ENCODE results near the gene LCN2.
"Not testable (repeated sequence)": the region's sequence is repeated elsewhere in the genome, so short reads cannot be mapped to it uniquely, and the experiment has no call there.

LCN2 gene

DNA sequence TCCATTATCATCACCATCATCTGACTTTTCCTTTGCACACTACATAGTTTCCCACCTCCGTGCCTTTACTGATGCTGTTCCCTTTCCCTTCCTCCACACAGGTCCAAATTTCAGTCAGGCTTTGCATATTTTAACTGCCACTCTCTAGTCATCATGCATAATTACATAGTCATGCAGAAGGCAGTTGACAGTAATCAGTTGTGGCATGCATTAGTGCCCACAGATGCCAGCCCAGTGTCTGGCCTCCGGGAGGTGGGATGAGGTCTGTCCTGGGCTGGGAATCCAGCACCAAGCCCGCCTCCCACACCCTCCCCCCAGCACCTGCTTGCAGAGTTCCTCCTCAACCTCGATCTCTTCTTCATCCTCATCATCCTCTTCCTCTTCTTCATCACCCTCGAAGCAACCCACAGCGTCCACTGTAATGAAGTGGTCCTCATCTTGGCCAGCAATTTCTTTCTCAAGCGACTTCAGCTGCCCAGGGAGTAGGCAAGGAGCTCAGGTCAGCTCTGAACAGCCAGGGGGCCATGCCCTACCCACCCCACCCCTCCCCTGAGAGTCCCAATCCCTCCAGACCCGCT, 19.6 kb downstream of the LCN2 start:
- DNase-seq (no peak), ATAC-seq (no peak)

DNA sequence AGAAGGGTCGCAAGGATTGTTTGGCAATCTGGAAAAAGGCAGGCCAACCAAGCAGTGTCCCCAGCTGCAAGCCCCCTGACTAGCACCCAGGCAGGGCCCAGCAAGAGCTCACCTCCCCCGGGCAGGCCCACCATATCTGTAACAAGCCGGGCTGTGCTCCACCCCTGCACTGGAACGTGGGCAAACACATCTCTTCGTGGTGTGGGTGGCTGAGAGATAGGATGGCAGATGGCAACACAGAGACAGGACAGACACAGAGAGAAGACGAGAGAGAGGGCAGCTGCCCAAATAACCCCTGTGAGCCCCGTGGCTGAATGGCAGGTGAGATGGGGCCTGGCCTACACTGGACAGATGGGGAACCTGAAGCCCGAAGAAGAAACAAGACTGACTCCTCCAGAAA, 20.2 kb downstream of the LCN2 start:
- ATAC-seq (no peak), DNase-seq (no peak)

- no peak for DNase-seq
Measured at GRCh38 chr9:128169925-128170324, 20.7 kb downstream of the LCN2 start.

DNA sequence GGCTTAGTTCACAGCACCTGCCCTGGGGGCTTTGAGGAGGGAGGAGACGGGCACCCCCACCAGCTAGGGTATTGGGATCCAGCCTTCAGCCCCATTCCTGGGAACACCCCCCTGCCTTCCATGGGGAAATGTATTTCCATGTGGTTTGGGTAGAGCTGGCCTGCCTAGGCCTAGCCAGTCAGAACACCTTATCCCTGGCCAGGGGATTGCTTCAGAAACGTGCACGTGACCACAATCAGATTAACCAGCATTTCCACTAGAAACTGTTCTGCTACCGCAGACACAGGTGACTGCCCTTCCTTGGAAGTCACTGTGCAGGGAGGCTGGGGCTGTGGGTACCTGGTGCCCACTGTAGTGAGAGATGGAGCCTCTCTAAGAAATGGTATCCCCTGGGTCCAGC, 24.8 kb downstream of the LCN2 start:
- DNase-seq, result no peak
- ATAC-seq, result no peak

More at GRCh38 chr9:128169925-128170324, 20.7 kb downstream of the LCN2 start:
- no peak for ATAC-seq

DNA sequence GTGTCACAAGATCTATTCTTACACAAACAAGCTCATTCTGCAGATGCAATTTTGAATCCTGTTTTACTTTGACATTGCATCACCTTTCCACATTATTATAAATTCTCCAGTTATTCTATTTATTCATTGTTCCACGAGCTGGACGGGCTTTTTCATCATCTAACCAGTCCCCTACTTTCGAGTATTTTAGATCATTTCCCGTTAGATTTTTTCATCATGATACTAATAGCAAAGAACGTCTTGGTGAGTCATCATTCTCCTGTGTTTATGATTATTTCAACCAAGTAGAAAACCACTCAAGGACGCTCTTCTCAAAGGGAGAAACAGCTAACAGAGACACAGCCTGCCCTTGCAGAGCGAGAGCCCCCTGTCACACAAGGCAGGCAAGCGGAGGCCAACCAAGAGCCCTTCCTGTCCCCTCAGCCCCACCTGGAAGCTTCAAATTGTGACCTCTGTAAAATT, 25.9 kb downstream of the LCN2 start:
- no peak for DNase-seq
- no peak for ATAC-seq

DNA sequence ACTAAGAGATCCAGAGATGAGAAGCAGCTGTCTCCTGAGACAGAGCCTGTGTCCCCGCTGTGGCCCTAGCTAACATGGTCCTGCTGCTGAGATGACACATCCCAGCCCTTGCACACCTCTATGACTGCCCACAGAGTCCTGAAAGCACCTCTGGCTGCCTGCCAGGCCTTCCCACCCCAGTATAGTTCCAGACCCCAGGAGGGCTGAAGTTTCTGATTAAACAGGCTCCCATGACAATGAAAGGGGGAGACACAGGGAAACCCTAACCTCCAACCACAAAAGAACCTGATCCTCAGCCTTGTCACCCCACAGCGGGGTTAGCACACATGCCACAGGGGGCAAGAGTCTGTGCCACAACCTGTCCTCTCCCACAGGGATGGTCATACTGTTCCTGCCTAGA, 26.5 kb downstream of the LCN2 start:
- no peak for ATAC-seq
- DNase-seq, result no peak

GRCh38 chr9:128178806-128179431, 29.7 kb downstream of the LCN2 start:
- DNase-seq (no peak), ATAC-seq (no peak)

GRCh38 chr9:128180001-128180400, 30.7 kb downstream of the LCN2 start:
- DNase-seq (no peak), ATAC-seq (no peak)

DNA sequence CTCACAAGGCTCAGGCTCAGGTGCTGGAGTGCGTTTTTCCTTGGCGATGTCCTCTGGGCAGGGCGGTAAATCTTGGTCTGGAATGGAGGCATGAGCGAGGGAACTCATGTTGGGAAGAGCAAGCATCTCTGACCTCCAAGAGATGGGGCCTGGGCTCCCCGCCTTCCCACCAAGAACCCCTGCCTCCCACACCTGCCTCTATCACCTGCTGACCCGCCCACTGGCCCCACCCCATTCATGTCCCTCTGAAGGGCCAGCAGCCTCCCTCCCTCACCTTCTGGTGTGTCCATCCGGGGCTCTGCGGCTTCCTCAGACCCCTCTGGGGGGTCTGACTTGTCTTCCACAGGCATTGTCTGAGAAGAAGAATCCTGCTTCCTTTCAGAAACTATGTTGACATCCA, 31.2 kb downstream of the LCN2 start:
- DNase-seq, result no peak
- ATAC-seq, result no peak

DNA sequence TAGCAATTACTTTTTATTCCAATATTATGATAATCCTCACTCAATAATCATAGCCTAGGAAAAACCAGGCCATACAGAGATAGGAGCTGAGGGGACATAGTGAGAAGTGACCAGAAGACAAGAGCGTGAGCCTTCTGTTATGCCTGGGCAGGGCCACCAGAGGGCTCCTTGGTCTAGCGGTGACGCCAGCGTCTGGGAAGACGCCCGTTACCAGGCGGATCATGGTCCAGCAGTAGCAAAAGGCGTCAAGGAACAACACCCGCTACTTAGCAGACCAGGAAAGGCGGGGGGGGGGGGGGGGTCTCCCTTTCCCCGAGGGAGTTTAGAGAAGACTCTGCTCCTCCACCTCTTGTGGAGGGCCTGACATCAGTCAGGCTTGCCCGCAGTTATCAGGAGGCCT, 32.2 kb downstream of the LCN2 start:
- ATAC-seq, DNase-seq: not testable (repeated sequence)

- ATAC-seq (no peak), DNase-seq (no peak)
Measured at GRCh38 chr9:128182893-128183588, 33.8 kb downstream of the LCN2 start.

DNA sequence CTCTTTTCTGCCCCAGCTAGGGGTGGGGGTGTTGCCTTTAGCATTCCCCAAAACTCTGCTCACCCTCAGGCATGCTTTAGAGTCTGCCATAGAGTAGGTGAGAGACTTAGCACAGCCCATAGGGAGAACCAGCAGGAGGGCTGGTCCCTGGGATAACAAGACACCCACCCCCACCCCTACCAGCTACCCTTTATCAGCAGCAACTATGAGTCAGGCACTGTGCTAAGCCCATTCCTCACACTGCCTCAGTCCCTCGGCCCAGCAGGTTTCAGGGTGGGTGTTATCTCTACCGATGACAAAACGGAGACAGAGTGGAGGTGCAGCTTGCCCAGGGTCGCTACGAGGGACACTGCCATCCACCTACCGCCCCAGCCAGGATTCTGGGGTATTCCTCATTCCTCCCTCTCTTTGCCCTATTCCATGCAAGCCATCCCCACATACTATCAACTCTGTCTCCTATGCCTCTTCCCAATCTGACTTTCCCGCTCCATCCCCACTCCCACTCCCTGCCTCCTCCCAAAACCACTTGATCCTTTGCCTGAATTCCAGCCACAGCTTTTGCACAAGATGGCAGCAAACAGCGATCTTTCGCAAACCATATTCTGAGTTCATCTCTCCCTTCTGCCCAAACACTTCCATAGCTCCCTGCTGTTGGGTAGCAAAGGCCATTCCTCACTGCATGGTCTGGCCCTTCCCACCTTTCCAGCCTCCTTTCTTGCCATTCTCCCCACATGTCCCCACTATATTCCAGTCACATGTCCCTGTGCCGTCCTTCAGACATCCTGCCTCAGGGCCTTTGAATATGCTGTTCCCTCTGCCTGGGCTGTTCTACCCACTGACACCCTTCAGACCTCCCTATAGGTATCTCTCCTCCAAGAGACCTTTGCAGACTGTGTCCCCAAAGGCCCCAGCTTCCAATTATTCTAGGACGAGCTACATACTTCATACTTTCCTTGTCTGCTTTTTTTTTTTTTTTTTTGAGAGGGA, 37.0 kb downstream of the LCN2 start:
- DNase-seq (no peak), ATAC-seq (no peak)

GRCh38 chr9:128187361-128187760, 38.1 kb downstream of the LCN2 start:
- DNase-seq (no peak), ATAC-seq (no peak)

- DNase-seq, result no peak
- ATAC-seq, result no peak
Measured at GRCh38 chr9:128188209-128188608, 39.0 kb downstream of the LCN2 start.

DNA sequence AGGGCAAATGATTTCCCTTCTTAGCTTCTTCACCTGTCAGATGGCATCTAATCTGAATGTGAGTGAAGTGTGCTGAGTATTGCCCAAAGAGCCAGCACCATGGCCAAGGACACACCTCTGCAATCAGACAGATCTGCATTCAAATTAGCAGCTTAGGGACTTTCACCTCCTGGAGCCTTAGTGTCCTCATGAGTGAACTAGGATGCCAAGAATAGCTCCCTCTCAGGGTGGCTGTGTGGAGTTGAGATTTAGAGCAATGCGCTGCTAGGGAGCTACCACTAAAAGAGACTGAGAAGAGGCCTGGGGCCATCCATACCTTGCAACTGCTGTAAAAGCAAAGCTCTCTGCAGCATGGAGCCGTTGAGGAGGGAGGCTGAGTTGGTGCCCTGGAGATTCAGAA, 40.8 kb downstream of the LCN2 start:
- DNase-seq (no peak), ATAC-seq (no peak)

DNA sequence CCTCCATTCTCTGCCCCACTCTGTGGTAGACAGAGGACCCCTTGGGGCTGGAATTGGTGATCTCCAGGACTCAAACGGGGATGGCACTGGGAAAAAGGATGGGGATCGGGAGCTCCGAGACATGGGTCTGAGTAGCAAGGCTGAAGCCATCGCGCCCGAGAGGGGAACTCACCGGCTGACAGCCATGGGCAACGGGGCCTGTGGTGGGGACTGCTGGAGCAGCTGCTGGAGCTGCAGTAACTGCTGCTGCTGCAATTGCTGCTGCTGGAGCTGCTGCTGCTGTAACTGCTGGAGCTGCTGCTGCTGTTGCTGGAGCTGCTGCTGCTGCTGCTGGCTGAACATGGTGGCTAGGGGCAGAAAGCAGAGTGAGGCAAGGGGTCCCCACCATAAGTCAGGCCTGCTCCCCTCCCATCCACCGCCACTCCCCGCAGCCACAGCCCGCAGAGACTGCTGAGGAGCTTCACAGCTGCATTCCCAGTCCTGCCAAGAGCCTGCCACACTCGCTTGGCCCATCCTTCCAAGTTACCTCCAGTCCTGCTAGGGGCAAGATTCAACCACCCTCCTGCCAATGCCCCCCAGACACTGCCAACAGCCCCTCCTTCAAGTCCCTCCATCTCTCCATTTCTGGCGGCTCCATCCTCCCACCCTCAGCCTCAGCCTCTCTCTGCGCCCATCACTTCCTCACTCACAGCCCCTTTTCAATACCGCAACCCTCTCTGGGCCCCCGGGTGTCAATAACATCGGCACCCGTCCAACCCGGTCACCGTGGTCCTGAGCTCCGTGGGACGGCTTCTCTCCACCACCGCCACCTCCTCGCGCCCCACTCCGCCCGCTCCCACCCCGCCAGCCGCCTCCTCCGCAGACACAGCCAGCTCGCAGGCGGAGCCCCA, 41.5 kb downstream of the LCN2 start:
- peak; percentile 40 for ATAC-seq
- no peak for DNase-seq

DNA sequence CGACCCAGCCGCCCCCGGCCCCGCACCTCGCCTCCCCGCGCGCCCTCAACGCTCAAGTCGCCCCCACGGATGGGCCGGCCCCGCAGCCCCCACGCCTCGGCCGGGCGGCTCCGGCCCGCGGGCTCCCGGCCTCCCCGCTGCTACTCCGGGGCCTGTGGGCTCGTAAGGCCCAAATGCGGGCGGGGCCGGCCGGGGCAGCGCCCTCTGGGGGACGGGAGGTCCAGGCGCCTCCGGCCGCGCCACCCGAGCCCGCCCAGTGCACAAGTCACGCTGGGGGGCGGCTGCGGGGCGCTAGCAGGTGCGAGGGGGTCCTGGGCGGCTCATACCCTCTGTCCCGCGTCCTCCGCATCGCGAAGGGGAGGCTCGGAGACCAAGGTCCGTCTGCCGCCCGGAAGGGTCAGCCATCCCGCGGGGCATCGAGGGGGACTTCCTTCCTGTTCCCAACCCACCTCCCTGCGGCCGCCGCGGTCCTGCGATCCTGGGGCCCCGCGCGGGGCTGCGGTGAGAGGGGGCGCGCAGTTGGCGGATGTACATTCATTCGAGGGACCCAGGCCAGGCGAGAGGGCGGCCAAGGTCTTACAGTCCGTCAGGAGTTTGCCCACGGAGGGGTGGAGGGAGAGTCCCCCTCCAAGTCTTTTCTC, 42.3 kb downstream of the LCN2 start, which contains the start of gene CIZ1:
Gene CIZ1 (minus strand): TSS at position 167 of the 641 bp plus-strand sequence. CDS start 715 bp downstream, outside the sequence.
- peak; percentile 83 for DNase-seq
- peak; percentile 95 for ATAC-seq

GRCh38 chr9:128192601-128193371, 43.5 kb downstream of the LCN2 start:
- no peak for DNase-seq
- no peak for ATAC-seq

GRCh38 chr9:128193469-128194096, 44.3 kb downstream of the LCN2 start:
- no peak for ATAC-seq
- no peak for DNase-seq

Measured in stimulated activated naive CD8-positive, alpha-beta T cell treated with anti-CD3 and anti-CD28 coated beads, Interleukin-15, Interleukin-2, amounts not matched to agents 100 U/mL and 50 U/mL, for 24 hours (primary cell).